Motor neuron (in vitro differentiated cells): ENCODE results near the gene IRF9. TPM values are rescaled to one million over a fixed set of nuclear protein-coding genes. Genes with fewer than 3 reads are reported as not detected.

Source experiments
- ATAC-seq, 8 experiments: fragments of 200-7000 bp; cut with Tn5 transposase; replicated peaks in 6 of 8; 2 replicates each; pipeline ENCODE4 v1.8.0; 2021; ENCODE audit warnings: mild to moderate bottlenecking in 8 of 8, moderate library complexity in 8 of 8
- H3K27ac ChIP-seq, 2 donors: fragments of 250-450 bp; sonication (Bioruptor Pico); 2 replicates each; pipeline ENCODE4 v1.9.0; 2021; ENCODE audit warnings: antibody characterized with exemption in 2 of 2, mild to moderate bottlenecking in 2 of 2, moderate library complexity in 1 of 2
- H3K4me1 ChIP-seq, 2 donors: fragments of 250-450 bp; sonication (Bioruptor Pico); replicated peaks in 1 of 2; 2 replicates each; pipeline ENCODE4 v1.6.1; 2021; ENCODE audit warnings: antibody characterized with exemption in 2 of 2, mild to moderate bottlenecking in 2 of 2, moderate library complexity in 1 of 2
- H3K4me3 ChIP-seq, 5 donors: fragments of 250-450 bp; sonication (Bioruptor Pico); 2 replicates each; pipeline ENCODE4 v1.9.0; 2021; ENCODE audit warnings: antibody characterized with exemption in 5 of 5, mild to moderate bottlenecking in 5 of 5, moderate library complexity in 4 of 5
- WGBS, 10 experiments: fragments of 450-650 bp; shearing (Covaris generic); methylation state at CpG; one replicate each; pipeline ENCODE4 v1.0.0; 2022; 5-methylcytosine and 5-hydroxymethylcytosine counted together
- in situ Hi-C, 9 experiments: fragments of 400-800 bp; cut with MboI; loops; one replicate each; pipeline ENCODE4 v1.15.0; 2021; ENCODE audit warnings: low sequenced_read_pairs in 9 of 9, low pct_unique_long_range_greater_than_20kb in 2 of 9; ENCODE audit not compliant: unreplicated experiment in 9 of 9
- total RNA-seq, 8 experiments: library from RNA; unstranded; fragments of 300-600 nt; gene quantifications; 2 replicates each; pipeline versions ENCODE4 v1.2.3 to v1.2.4, GENCODE V29; 2022

IRF9 gene
- total RNA-seq, 8 experiments from 2014 or later = 6.6 to 151 (median 34.7) TPM

DNA sequence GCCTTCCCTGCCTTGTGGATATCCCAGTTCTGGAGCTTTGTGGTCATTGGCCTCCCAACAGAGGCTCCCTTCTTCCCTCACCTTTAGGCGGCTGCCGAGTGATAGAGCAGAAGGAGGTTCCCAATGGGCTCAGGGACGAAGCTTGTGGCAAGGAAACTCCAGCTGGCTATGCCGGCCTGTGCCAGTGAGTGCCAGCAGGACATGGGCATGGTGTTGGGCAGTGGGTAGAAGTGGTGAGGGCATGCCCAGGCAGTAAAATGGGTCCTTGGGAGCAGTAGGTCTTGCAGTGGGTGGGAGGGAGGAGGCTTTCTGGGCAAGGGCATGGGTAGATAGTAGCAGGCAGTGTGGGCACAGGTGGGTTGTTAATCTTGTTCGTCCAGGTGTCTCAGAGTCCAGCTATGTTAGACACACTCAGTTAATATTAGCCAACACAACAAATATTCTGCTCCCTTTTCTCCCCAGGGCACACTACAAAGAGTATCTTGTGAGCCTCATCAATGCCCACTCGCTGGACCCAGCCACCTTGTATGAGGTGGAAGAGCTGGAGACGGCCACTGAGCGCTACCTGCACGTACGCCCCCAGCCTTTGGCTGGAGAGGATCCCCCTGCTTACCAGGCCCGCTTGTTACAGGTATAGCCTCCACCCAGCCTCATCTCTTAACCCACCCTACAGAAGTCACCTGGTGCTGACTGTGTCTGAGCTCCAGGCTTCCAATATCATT, 1.1 kb upstream of the IRF9 start:
- 67 to 100% (median 83%) methylated on average over 2 to 7 of the region's 11 CpGs; no CpG with 5 or more reads in 4 of the 10 experiments for WGBS, 10 experiments
- in situ Hi-C loops = no loop called here
- peaks cover 9 to 13% of the 10 kb centered on the region in 2 donors for H3K4me1 ChIP-seq
- no peak overlapping the region for H3K4me3 ChIP-seq
- no peak overlapping the region for H3K27ac ChIP-seq
- ATAC-seq = no peak

- 100% methylated on average over 1 to 3 of the region's 4 CpGs; no CpG with 5 or more reads in 4 of the 10 experiments for WGBS, 10 experiments
- ATAC-seq = peak in 1 of 8 experiments; percentile 2
- in situ Hi-C loops = no loop called here
- H3K4me1 ChIP-seq = peaks cover 9 to 13% of the 10 kb centered on the region in 2 donors
- no peak overlapping the region for H3K4me3 ChIP-seq
- H3K27ac ChIP-seq = peak overlapping the region; percentile 7 to 34
Measured at GRCh38 chr14:24160499-24160849, 591 bp upstream of the IRF9 start.

GRCh38 chr14:24162093-24162492, 1.0 kb downstream of the IRF9 start:
- in situ Hi-C loops = no loop called here

GRCh38 chr14:24164518-24164991, 3.5 kb downstream of the IRF9 start:
- WGBS, 10 experiments = 84 to 100% (median 98%) methylated on average over 3 to 7 of the region's 14 CpGs; no CpG with 5 or more reads in 7 of the 10 experiments
- Histone ChIP-seq H3K27ac (no peak overlapping the region), H3K4me1 (peaks cover 9 to 13% of the 10 kb centered on the region in 2 donors), H3K4me3 (no peak overlapping the region)
- in situ Hi-C loops = no loop called here
- no peak for ATAC-seq

More at GRCh38 chr14:24162093-24162492, 1.0 kb downstream of the IRF9 start:
- peaks cover 9 to 13% of the 10 kb centered on the region in 2 donors for H3K4me1 ChIP-seq
- 0 to 83% (median 80%) methylated on average over 1 to 2 of the region's 8 CpGs; no CpG with 5 or more reads in 5 of the 10 experiments for WGBS, 10 experiments
- H3K4me3 ChIP-seq = no peak overlapping the region
- H3K27ac ChIP-seq = no peak overlapping the region
- ATAC-seq = no peak

DNA sequence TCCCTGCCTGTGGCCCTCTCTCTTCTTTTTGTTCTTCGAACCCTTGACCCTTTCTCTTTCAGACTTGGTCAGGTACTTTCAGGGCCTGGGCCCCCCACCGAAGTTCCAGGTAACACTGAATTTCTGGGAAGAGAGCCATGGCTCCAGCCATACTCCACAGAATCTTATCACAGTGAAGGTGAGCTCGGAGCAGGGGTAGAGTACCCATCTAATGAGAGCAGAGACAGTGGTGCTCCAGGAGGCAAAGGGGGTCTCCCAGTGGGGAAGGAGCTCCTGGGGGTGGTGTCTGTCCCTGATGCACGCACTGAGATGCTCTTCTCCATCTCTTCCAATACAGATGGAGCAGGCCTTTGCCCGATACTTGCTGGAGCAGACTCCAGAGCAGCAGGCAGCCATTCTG, 4.7 kb downstream of the IRF9 start:
- no peak for ATAC-seq
- H3K4me1 ChIP-seq = peaks cover 7 to 11% of the 10 kb centered on the region in 2 donors
- in situ Hi-C loops = no loop called here
- WGBS, 10 experiments = 60 to 100% (median 96%) methylated on average over 1 to 3 of the region's 5 CpGs; no CpG with 5 or more reads in 2 of the 10 experiments
- H3K4me3 ChIP-seq = no peak overlapping the region
- H3K27ac ChIP-seq = no peak overlapping the region

DNA sequence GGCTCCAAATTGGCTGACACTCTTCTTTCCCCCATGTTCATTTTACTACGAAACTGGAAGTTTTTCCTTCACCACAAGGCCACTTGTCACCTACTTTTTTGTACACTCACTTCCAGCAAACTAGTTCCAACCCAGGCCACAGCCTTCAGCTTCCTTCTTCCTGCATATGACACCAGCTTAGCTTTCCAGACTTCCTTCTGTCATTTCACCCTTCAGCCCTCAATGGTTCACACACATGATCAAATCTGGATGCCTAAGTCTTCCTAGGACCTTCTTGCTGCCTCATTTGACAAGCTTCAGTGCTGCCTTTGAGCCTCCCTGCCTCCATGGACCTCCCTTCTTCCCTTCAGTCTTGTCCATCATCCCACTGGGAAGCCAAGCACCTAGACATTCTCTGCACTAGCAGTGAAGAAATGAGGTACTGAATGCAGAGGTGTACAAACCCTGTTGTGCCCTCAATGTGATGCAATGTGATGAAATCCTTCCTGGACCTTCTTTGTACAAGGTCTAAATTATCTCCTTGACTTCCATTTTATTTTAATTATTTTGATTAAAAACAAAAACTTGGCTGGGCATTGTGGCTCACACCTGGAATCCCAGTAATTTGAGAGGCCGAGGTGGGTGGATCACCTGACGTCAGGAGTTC, 6.5 kb downstream of the IRF9 start:
- in situ Hi-C loops = no loop called here
- Histone ChIP-seq H3K27ac (no peak overlapping the region), H3K4me3 (no peak overlapping the region), H3K4me1 (no peaks in the 10 kb centered on the region)
- 80 to 100% (median 97%) methylated on average over 1 to 3 of the region's 3 CpGs; no CpG with 5 or more reads in 2 of the 10 experiments for WGBS, 10 experiments
- no peak for ATAC-seq

DNA sequence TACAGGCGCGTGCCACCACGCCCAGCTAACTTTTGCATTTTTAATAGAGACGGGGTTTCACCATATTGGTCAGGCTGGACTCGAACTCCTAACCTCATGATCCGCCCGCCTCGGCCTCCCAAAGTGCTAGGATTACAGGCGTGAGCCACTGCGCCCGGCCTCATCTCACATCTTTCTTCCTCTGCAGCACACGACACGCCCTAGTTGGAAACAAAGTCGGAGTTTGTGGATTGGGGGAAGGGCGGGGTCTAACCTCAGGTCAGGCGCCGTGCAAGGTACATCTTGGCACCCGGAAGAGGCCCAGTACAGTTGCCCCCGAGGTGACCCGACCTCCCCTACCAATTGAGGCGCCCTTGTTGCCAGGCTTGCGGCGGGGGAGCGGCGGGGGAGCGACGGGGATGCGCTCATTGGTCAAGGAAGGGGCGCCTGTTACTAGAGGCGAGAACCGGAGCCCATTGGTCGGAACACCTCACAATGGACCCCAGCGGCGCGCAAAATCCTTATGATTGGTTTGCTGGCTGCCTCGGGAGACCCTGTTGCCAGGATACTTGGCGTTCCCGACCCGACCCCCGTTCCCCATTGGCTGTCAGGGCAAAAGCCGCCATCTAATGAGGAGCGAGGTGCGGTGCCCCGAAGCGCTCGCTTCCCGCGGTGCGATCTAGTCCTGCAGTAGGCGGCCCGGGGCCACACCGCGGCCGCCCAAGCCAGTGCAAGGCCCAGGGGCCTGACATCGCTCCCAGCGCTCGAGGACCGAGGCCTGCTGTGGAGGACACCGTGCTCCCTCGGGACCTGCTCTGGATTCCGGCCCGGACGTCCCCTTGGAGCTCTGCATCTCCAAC, 10.6 kb downstream of the IRF9 start, which contains the start of gene REC8:
TSS of gene REC8 (plus strand) at position 659 of the 839 bp plus-strand sequence. CDS start 473 bp downstream, outside the sequence.
- WGBS, 10 experiments = 13 to 71% (median 43%) methylated on average over 3 to 17 of the region's 63 CpGs; no CpG with 5 or more reads in 3 of the 10 experiments
- ATAC-seq = peak in 7 of 8 experiments; percentile 8 to 96 (median 94)
- peak within 1 kb of the TSS; percentile 35 to 72 (median 49) for H3K4me3 ChIP-seq
- peak within 1 kb of the TSS in 1 of 2 donors; percentile 38 for H3K27ac ChIP-seq
- in situ Hi-C loops = no loop called here
- H3K4me1 ChIP-seq = no peaks in the 10 kb centered on the region

DNA sequence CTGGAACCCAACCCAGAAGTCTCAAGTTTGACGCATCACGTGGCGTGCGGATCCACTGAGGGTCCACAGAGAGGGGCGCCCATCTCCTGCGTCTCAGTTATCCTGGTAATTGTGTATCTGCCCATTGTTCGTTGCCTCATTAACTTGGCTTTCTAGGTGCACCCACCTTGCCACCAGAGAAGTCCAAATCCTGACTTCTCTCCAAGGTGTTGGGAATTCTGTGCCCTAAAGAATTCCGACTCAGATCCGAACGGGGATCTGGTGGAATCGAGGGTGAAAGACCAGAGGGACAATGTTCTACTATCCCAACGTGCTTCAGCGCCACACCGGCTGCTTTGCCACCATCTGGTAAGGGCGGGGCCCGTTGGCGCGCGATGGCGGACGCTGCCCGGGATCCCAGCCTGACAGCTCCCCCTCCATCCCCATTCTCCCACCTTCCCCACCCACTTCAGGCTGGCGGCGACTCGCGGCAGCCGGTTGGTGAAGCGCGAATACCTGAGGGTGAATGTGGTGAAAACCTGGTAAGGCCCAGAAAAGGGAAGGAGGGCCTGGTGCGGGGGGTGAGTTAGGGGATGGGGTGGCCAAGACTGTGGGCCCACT, 11.3 kb downstream of the IRF9 start:
- H3K4me1 ChIP-seq = no peaks in the 10 kb centered on the region
- ATAC-seq = no peak
- in situ Hi-C loops = no loop called here
- WGBS, 10 experiments = 0 to 84% methylated on average over 5 to 9 of the region's 30 CpGs; no CpG with 5 or more reads in 8 of the 10 experiments
- H3K27ac ChIP-seq = peak overlapping the region in 1 of 2 donors; percentile 5
- H3K4me3 ChIP-seq = peak overlapping the region; percentile 35 to 72 (median 49)

DNA sequence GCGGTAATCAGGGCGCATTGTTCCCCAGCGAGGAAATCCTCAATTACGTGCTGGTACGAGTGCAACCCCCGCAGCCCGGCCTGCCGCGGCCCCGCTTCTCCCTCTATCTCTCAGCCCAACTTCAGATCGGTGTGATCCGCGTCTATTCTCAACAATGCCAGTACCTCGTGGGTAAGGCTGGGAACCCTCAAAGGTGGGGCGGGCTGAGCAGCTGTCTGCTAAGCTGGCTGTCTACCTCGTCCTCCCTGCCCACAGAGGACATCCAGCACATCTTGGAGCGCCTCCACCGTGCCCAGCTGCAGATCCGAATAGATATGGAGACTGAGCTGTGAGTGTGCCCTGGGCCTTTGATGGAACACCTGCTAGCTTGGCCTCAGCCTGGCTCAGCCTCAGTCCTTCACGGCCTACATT, 11.8 kb downstream of the IRF9 start:
- Histone ChIP-seq H3K27ac (no peak overlapping the region), H3K4me1 (no peaks in the 10 kb centered on the region), H3K4me3 (peak overlapping the region in 4 of 5 donors; percentile 42 to 72 (median 58))
- peak in 1 of 8 experiments; percentile 5 for ATAC-seq
- 42 to 80% (median 61%) methylated on average over 1 to 8 of the region's 20 CpGs; no CpG with 5 or more reads in 7 of the 10 experiments for WGBS, 10 experiments
- in situ Hi-C loops = no loop called here

DNA sequence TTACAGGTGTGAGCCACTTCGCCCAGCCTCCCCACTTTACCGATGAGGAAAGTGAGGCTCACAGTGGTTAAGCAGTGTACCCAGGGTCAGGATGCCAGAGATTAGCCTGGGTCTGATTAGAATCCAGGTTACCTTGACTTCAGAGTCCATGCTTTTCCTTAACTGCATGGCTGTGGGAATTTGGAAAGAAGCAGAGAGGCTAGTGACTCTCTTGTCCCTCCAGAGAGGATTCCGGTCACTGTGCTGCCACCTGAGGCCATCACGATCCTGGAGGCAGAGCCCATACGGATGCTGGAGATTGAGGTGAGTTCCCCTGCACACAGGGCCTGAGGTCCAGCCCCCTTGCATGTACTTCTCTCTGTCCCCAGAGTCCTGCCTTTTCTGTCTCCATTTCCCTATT, 15.5 kb downstream of the IRF9 start:
- in situ Hi-C loops = no loop called here
- H3K4me3 ChIP-seq = no peak overlapping the region
- peaks cover 19 to 23% of the 10 kb centered on the region in 2 donors for H3K4me1 ChIP-seq
- no peak for ATAC-seq
- WGBS, 10 experiments = 77 to 100% (median 100%) methylated on average over 2 to 4 of the region's 5 CpGs; no CpG with 5 or more reads in 4 of the 10 experiments
- H3K27ac ChIP-seq = no peak overlapping the region

DNA sequence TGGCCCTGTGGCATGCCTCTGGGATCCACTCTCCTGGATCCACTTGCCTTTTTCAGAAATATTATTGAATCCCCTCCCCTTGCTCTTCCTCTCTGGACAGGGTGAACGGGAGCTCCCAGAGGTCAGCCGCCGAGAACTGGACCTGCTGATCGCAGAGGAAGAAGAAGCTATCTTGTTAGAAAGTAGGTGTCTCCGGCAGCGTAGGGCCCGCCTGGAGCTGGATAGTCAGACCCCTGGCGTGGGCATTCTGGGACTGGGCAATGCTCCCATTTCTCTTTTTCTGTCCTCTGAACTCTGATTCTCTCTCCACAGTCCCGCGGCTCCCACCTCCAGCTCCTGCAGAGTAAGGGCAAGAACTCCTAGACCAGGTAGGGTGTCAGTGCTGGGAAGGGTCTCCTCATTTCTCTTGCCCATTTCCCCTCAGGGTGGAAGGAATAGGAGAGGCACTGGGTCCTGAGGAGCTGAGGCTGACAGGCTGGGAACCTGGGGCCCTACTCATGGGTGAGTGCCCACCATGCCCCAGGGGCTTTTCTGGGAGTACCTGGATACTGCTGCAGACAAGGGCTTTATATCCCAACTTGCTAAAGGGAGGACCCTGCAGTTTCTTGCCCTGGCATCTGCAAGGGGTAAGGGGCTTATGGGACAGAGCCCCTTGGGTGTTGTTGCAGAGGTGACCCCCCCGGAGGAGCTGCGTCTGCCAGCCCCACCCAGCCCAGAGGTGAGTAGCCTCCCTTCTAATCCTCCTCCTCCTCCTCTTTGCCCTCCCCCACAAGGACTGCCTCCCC, 16.2 kb downstream of the IRF9 start:
- H3K4me1 ChIP-seq = peaks cover 19 to 23% of the 10 kb centered on the region in 2 donors
- ATAC-seq = no peak
- H3K4me3 ChIP-seq = no peak overlapping the region
- H3K27ac ChIP-seq = no peak overlapping the region
- in situ Hi-C loops = no loop called here
- WGBS, 10 experiments = 86 to 100% (median 90%) methylated on average over 4 to 8 of the region's 12 CpGs; no CpG with 5 or more reads in 7 of the 10 experiments

DNA sequence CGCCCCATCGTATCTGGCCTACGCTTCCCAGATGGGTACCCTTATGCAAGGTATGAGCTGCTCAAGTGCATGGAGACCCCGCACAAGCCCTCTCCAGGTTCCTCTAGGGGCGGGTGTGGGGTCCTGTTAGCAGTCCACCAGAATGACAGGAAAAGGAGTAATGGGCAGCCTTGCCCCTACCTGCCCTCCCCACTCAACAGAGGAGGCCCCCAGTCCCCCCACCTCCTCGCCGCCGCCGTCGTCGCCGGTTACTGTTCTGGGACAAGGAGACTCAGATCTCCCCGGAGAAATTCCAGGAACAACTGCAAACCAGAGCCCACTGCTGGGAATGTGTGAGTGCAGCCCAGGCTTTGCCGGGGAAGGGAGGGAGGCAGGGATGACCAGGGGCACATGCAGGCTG, 16.8 kb downstream of the IRF9 start:
- no peak for ATAC-seq
- Histone ChIP-seq H3K27ac (no peak overlapping the region), H3K4me1 (peaks cover 19 to 23% of the 10 kb centered on the region in 2 donors), H3K4me3 (no peak overlapping the region)
- in situ Hi-C loops = no loop called here
- 87% methylated on average over 4 of the region's 14 CpGs; no CpG with 5 or more reads in 9 of the 10 experiments for WGBS, 10 experiments
